ENCODE measurements around the gene TAS1R1. TPM values are rescaled to one million over a fixed set of nuclear protein-coding genes. Genes with fewer than 3 reads are reported as not detected.

Gene TAS1R1
- total and polyA plus RNA-seq, 2 experiments from 2014 or later = not detected

DNA sequence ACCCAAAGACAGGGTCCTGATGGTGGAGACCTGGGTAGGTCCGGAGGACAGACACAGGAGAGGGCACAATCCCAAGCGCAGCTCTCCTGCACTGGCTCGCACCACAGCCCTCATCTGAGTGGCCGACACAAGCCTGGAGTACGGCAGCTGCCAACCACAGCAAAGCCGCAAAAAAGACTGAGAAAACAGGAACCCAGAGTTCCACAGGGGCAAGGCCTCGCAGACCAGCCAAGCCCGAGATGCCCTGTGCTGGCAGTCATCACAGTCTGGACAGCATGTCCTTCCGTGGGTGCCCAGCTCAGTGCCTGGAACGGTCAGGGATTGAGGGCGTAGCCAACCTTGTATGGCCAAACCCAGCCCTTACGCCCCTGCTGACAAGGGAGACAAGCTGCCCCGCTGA, 36.1 kb downstream of the TAS1R1 start:
- no peak for TF ChIP-seq EZH2phosphoT487 (IDR thresholded peaks at IDR 0.05; ENCODE audit: low read depth, severe bottlenecking, unreplicated experiment)
- TF ChIP-seq, protein P1, sequence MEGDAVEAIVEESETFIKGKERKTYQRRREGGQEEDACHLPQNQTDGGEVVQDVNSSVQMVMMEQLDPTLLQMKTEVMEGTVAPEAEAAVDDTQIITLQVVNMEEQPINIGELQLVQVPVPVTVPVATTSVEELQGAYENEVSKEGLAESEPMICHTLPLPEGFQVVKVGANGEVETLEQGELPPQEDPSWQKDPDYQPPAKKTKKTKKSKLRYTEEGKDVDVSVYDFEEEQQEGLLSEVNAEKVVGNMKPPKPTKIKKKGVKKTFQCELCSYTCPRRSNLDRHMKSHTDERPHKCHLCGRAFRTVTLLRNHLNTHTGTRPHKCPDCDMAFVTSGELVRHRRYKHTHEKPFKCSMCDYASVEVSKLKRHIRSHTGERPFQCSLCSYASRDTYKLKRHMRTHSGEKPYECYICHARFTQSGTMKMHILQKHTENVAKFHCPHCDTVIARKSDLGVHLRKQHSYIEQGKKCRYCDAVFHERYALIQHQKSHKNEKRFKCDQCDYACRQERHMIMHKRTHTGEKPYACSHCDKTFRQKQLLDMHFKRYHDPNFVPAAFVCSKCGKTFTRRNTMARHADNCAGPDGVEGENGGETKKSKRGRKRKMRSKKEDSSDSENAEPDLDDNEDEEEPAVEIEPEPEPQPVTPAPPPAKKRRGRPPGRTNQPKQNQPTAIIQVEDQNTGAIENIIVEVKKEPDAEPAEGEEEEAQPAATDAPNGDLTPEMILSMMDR (IDR thresholded peaks at IDR 0.05; ENCODE audit: poor library complexity) = no peak
- TF ChIP-seq EZH2 (IDR thresholded peaks at IDR 0.05; ENCODE audit: borderline replicate concordance) = no peak
- Histone ChIP-seq H3K4me1 (ENCODE audit: insufficient read depth) (no peaks in the 10 kb centered on the region), H3K9me3 (ENCODE audit: low read depth) (no peaks in the 10 kb centered on the region), H3K4me2 (no peak overlapping the region), H3K27ac (no peak overlapping the region), H3K36me3 (replicated peaks; ENCODE audit: insufficient read depth, low read depth) (no peaks in the 10 kb centered on the region), H2AFZ (no peak overlapping the region), H4K20me1 (ENCODE audit: insufficient read depth, poor library complexity, severe bottlenecking) (peaks cover 3% of the 10 kb centered on the region), H3K9me2 (replicated peaks; ENCODE audit: insufficient read depth) (no peaks in the 10 kb centered on the region), H3K4me3 (no peak overlapping the region), H3K27me3 (no peaks in the 10 kb centered on the region), H3K79me2 (peaks cover 1% of the 10 kb centered on the region)
- no peak for DNase-seq (ENCODE audit: low spot score)
- 96% methylated on average over 13 of the region's 13 CpGs for WGBS (ENCODE audit: low lambda C conversion rate, missing lambda C conversion rate)

DNA sequence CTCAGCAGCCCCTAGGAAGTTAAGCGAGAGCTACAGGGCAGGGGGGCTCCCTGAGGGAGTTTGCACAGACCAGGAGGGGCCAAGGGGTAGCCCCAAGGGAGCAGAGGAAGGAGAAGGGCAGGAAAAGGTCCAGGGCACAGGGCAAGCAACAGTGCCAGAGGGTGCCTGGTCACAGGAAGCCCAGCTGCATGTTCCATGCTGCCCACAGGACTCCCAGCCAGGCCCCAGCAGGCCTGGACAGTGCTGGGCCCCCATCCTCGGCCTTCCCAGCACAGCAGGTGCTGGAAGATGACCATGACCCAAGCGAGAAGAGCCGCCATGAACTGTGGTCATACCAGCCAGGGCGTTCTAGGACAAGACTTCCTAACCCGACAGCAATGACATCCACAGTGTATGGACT, 36.5 kb downstream of the TAS1R1 start:
- Histone ChIP-seq H4K20me1 (ENCODE audit: insufficient read depth, poor library complexity, severe bottlenecking) (peaks cover 5% of the 10 kb centered on the region), H3K4me3 (no peak overlapping the region), H3K27ac (no peak overlapping the region), H3K9me3 (ENCODE audit: low read depth) (no peaks in the 10 kb centered on the region), H2AFZ (no peak overlapping the region), H3K4me2 (no peak overlapping the region), H3K4me1 (ENCODE audit: insufficient read depth) (no peaks in the 10 kb centered on the region), H3K27me3 (no peaks in the 10 kb centered on the region), H3K9me2 (replicated peaks; ENCODE audit: insufficient read depth) (no peaks in the 10 kb centered on the region), H3K79me2 (peaks cover 6% of the 10 kb centered on the region), H3K36me3 (replicated peaks; ENCODE audit: insufficient read depth, low read depth) (no peaks in the 10 kb centered on the region)
- no peak for DNase-seq (ENCODE audit: low spot score)
- TF ChIP-seq EZH2phosphoT487 (IDR thresholded peaks at IDR 0.05; ENCODE audit: low read depth, severe bottlenecking, unreplicated experiment) (no peak), EZH2 (IDR thresholded peaks at IDR 0.05; ENCODE audit: borderline replicate concordance) (no peak)
- TF ChIP-seq, protein P1 (IDR thresholded peaks at IDR 0.05; ENCODE audit: poor library complexity) = no peak
- 76% methylated on average over 6 of the region's 6 CpGs for WGBS (ENCODE audit: low lambda C conversion rate, missing lambda C conversion rate)

DNA sequence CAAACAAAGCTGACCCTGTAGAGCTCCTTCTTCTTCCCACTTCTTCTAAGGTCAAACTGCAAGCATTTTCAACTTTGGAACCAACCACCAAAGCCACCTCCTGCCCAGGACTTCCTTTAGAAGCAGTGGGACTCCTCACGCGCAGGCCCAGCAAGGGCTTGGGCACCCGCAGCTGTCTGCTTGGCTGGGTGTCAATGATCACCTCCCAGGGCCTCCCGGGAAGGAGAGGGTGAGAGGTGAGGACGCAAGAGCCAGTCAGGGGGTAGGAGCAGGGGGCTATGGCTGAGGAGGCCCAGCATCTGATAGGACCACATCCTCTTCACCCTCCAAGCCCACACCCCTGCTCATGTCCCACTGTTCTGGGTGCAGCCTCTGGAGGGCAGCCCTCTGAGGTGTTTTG, 37.3 kb downstream of the TAS1R1 start:
- no peak overlapping the region for H2AFZ ChIP-seq
- no peak overlapping the region for H3K4me3 ChIP-seq
- H3K4me1 ChIP-seq (ENCODE audit: insufficient read depth) = no peaks in the 10 kb centered on the region
- no peak for TF ChIP-seq EZH2phosphoT487 (IDR thresholded peaks at IDR 0.05; ENCODE audit: low read depth, severe bottlenecking, unreplicated experiment)
- no peak for TF ChIP-seq EZH2 (IDR thresholded peaks at IDR 0.05; ENCODE audit: borderline replicate concordance)
- TF ChIP-seq, protein P1 (IDR thresholded peaks at IDR 0.05; ENCODE audit: poor library complexity) = no peak
- H3K27ac ChIP-seq = no peak overlapping the region
- no peaks in the 10 kb centered on the region for H3K9me3 ChIP-seq (ENCODE audit: low read depth)
- H4K20me1 ChIP-seq (ENCODE audit: insufficient read depth, poor library complexity, severe bottlenecking) = peaks cover 7% of the 10 kb centered on the region
- 57% methylated on average over 5 of the region's 5 CpGs for WGBS (ENCODE audit: low lambda C conversion rate, missing lambda C conversion rate)
- H3K36me3 ChIP-seq (replicated peaks; ENCODE audit: insufficient read depth, low read depth) = no peaks in the 10 kb centered on the region
- H3K4me2 ChIP-seq = no peak overlapping the region
- no peaks in the 10 kb centered on the region for H3K9me2 ChIP-seq (replicated peaks; ENCODE audit: insufficient read depth)
- no peaks in the 10 kb centered on the region for H3K27me3 ChIP-seq
- peaks cover 14% of the 10 kb centered on the region for H3K79me2 ChIP-seq
- DNase-seq (ENCODE audit: low spot score) = no peak
